Esophagus muscularis mucosa (tissue), 3 donors: ENCODE data around the gene BCS1L.

Source experiments
- CTCF ChIP-seq, 3 experiments: fragments of 200-600 bp in 2 of 3; fragments of 450-650 bp in 1 of 3; sonication (generic) in 2 of 3; IDR thresholded peaks; one replicate each; pipeline ENCODE4 v1.5.1; 2017 to 2019; ENCODE audit warnings: antibody characterized with exemption in 3 of 3, mild to moderate bottlenecking in 2 of 3, moderate library complexity in 1 of 3
- POLR2A ChIP-seq: fragments of 450-650 bp; IDR thresholded peaks from one replicate; pipeline ENCODE4 v1.6.1; 2017; ENCODE audit warnings: antibody characterized with exemption, moderate library complexity, mild to moderate bottlenecking, low read depth
- POLR2AphosphoS5 ChIP-seq, 2 donors: sonication (generic); formaldehyde crosslinking; IDR thresholded peaks; one replicate each; pipeline ENCODE4 v1.6.1; 2017; ENCODE audit warnings: antibody characterized with exemption in 2 of 2

DNA sequence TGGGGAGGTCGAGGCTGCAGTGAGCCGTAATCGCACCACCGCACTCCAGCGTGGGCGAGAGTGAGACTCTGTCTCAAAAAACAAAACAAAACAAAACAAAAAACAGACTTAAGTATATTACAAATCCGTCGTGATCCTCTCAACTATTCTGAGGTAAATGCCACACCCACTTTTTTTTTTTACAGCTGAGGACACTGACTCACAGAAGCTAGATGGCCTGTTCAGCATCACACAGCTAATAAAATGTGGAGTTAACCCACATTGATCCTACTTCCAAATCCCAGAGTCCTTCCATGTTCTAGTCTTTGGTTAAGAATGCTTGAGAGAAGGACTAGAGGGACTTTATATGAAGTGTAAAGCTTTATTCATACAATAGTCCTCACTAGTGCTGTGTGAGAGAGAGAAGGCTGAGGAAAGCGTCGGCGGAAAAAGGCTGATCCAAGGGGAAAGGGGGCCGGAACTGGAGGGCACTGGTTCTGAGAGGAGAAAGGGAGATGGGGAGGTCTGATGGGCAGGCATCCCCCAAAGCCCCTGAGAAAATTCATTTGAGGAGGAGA, 11.7 kb downstream of the BCS1L start:
- TF ChIP-seq POLR2A (no peak), POLR2AphosphoS5 (IDR thresholded peaks at IDR 0.05) (no peak), CTCF (IDR thresholded peaks at IDR 0.05) (no peak)
